ENCODE measurements around the gene SGCD. TPM values are rescaled to one million over a fixed set of nuclear protein-coding genes. Genes with fewer than 3 reads are reported as not detected.

Gene SGCD
- total and polyA plus RNA-seq, 2 experiments from 2014 or later: 0.77 to 1.3 TPM

DNA sequence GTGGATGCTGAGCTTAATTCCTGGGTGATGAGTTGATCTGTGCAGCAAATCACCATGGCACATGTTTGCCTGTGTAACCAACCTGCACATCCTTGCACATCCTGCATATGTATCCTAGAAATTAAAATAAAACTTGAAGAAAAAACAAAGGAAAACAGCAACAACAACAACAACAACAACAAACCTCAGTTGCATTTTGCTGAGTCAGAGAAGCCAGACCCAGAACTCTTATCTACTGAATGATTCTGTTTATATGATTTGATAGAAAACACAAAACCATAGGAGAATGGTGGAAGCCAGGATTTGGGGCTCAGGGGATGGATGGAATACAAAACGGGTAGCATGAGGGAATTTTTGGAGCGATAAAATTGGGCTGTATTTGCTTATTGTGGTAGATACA is 307.3 kb downstream of the SGCD start:
- Histone ChIP-seq H3K36me3 (no peaks in the 10 kb centered on the region), H3K4me3 (no peak overlapping the region), H3K27ac (no peak overlapping the region), H3K4me1 (ENCODE audit: low read depth) (no peaks in the 10 kb centered on the region), H3K9me3 (ENCODE audit: low read depth) (no peaks in the 10 kb centered on the region), H3K27me3 (no peaks in the 10 kb centered on the region)
- DNase-seq (ENCODE audit: low read depth in 1 of 2, low spot score in 1 of 2): no peak
- TF ChIP-seq, protein P1, sequence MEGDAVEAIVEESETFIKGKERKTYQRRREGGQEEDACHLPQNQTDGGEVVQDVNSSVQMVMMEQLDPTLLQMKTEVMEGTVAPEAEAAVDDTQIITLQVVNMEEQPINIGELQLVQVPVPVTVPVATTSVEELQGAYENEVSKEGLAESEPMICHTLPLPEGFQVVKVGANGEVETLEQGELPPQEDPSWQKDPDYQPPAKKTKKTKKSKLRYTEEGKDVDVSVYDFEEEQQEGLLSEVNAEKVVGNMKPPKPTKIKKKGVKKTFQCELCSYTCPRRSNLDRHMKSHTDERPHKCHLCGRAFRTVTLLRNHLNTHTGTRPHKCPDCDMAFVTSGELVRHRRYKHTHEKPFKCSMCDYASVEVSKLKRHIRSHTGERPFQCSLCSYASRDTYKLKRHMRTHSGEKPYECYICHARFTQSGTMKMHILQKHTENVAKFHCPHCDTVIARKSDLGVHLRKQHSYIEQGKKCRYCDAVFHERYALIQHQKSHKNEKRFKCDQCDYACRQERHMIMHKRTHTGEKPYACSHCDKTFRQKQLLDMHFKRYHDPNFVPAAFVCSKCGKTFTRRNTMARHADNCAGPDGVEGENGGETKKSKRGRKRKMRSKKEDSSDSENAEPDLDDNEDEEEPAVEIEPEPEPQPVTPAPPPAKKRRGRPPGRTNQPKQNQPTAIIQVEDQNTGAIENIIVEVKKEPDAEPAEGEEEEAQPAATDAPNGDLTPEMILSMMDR (IDR thresholded peaks at IDR 0.05; ENCODE audit: low read depth, low read length): no peak

DNA sequence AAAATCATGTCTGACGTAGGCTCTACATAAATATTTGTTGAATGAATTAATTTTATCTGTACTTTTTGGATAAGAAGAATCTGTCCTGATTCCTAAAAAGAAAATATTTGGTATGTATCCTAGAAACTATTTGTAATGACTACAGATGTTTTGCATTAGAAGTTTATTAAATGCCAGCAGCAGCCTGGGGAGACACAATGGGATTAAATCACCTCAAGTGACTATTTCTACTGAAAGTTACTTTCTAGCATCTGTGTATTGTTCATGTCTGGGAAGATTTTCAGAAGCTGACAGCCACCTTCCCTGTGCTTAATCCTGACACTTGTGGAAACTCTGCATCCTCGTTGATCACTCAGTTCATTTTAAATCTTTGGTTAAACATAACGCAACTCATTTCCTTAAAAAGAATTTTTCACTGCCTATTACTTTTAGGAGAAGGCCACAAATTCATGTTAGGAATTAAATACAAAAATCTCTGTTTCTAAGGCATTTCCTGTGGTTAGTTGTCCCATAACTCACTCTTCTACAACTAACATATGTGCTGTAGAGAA is 313.8 kb downstream of the SGCD start:
- H3K27ac ChIP-seq: no peak overlapping the region
- H3K9me3 ChIP-seq (ENCODE audit: low read depth): no peaks in the 10 kb centered on the region
- no peak for DNase-seq (ENCODE audit: low read depth in 1 of 2, low spot score in 1 of 2)
- no peak overlapping the region for H3K4me3 ChIP-seq
- no peaks in the 10 kb centered on the region for H3K27me3 ChIP-seq
- no peaks in the 10 kb centered on the region for H3K36me3 ChIP-seq
- TF ChIP-seq, protein P1 (IDR thresholded peaks at IDR 0.05; ENCODE audit: low read depth, low read length): no peak
- no peaks in the 10 kb centered on the region for H3K4me1 ChIP-seq (ENCODE audit: low read depth)

DNA sequence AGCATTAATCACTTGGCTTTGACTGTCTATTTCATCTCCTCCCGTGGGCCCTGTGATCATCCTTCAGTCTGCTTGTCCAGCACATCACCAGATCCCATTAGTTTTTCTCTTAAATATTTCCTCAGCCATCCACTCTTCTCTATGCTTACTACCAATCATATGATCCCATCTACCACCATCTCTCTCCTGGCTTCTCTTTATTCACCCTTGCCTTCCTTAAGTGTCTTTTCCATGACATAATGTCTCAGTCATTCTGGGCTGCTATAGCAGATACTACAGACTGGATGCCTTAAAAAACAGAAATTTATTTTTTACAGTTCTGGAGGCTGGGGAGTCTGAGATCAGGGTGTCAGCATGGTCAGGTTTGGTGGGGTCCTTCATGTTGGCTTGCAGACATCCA is 314.7 kb downstream of the SGCD start:
- no peaks in the 10 kb centered on the region for H3K27me3 ChIP-seq
- no peak overlapping the region for H3K4me3 ChIP-seq
- DNase-seq (ENCODE audit: low read depth in 1 of 2, low spot score in 1 of 2): no peak
- no peaks in the 10 kb centered on the region for H3K36me3 ChIP-seq
- TF ChIP-seq, protein P1 (IDR thresholded peaks at IDR 0.05; ENCODE audit: low read depth, low read length): no peak
- no peak overlapping the region for H3K27ac ChIP-seq
- no peaks in the 10 kb centered on the region for H3K9me3 ChIP-seq (ENCODE audit: low read depth)
- H3K4me1 ChIP-seq (ENCODE audit: low read depth): peaks cover 3% of the 10 kb centered on the region

DNA sequence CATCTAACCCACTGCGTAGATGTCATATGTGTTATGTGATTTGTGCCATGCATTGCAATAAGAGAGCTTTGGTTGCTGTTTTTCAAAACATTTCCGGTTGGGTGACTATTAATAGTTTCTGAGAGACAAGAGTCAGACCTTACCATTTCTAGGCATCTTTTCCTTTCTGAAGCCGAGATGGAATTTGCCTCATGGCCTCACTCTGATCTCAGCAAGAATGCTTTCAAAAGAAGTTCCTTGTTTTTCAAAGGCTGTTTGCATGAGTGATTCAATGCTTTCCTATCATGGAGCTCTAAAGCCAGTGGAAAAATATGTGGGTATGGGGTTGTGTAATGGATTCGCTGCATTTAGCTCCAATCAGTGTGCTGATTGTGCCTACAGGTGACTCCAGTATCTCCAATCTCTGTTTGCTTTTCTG is 320.1 kb downstream of the SGCD start:
- H3K9me3 ChIP-seq (ENCODE audit: low read depth): no peaks in the 10 kb centered on the region
- DNase-seq (ENCODE audit: low read depth in 1 of 2, low spot score in 1 of 2): peak in 1 of 2 donors; percentile 50
- TF ChIP-seq, protein P1 (IDR thresholded peaks at IDR 0.05; ENCODE audit: low read depth, low read length): no peak
- peaks cover 10% of the 10 kb centered on the region for H3K4me1 ChIP-seq (ENCODE audit: low read depth)
- H3K27me3 ChIP-seq: no peaks in the 10 kb centered on the region
- H3K36me3 ChIP-seq: no peaks in the 10 kb centered on the region
- no peak overlapping the region for H3K4me3 ChIP-seq
- peak overlapping the region; percentile 86 for H3K27ac ChIP-seq

DNA sequence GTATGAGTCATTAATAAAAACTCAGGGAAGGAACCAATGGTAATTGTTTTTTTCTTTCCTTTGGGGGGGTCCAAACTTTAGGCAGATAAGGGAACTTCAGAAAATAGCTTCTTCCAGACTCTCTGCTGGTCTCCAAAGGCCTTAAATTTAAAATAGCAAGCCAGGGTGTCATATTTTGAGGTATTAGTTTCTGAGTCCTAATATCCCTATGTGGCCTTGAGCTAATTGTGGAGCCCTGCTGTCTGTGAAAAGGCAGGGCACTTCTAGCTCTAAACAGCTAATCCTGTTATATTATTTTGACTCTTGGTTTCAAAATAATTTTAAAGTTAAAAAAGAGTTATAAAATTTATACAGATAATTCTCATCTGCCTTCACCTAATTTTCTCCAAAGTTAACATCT is 327.5 kb downstream of the SGCD start:
- Histone ChIP-seq H3K4me1 (ENCODE audit: low read depth) (no peaks in the 10 kb centered on the region), H3K36me3 (no peaks in the 10 kb centered on the region), H3K9me3 (ENCODE audit: low read depth) (no peaks in the 10 kb centered on the region), H3K27me3 (no peaks in the 10 kb centered on the region), H3K27ac (no peak overlapping the region), H3K4me3 (no peak overlapping the region)
- DNase-seq (ENCODE audit: low read depth in 1 of 2, low spot score in 1 of 2): no peak
- TF ChIP-seq, protein P1 (IDR thresholded peaks at IDR 0.05; ENCODE audit: low read depth, low read length): no peak
